ENCODE data around the gene GMFB. TPM values are rescaled to one million over a fixed set of nuclear protein-coding genes. Genes with fewer than 3 reads are reported as not detected.

The GMFB gene
- total and polyA plus RNA-seq, 8 donors, result 4.1 to 101 (median 29.2) TPM

DNA sequence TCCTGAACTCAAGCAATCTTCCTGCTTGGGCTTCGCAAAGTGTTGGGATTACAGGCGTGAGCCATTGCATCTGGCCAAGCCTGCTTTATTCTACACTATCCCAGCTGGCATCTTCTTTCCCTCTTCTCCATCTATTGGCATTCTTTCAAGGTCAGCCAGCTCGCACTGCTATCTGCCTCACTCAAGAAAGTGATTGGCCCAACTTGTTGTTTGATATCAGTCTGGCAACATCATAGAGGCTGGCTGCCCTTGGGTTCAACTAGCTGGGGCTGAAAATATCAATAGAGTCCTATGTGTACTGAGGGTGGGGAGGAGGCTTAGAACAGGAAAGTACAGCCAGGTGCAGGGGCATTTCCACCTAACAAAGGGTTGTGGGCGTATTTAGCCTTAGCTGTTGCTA, 17.1 kb downstream of the GMFB start:
- Histone ChIP-seq H3K27me3 (no peaks in the 10 kb centered on the region), H3K27ac (no peak overlapping the region), H3K36me3 (peaks cover 0 to 17% (median 7%) of the 10 kb centered on the region in 4 donors), H3K4me3 (no peak overlapping the region), H3K4me1 (peaks cover 16 to 66% (median 34%) of the 10 kb centered on the region in 4 donors), H3K9me3 (peaks cover 0 to 11% (median 6%) of the 10 kb centered on the region in 4 donors)
- no peak for DNase-seq
- intact Hi-C loops (cut with DNase I; ENCODE audit: low total_unique reads), result no loop called here
- WGBS, 5 donors, result 48 to 73% (median 54%) methylated on average over 4 of the region's 4 CpGs
- TF ChIP-seq, protein P1, sequence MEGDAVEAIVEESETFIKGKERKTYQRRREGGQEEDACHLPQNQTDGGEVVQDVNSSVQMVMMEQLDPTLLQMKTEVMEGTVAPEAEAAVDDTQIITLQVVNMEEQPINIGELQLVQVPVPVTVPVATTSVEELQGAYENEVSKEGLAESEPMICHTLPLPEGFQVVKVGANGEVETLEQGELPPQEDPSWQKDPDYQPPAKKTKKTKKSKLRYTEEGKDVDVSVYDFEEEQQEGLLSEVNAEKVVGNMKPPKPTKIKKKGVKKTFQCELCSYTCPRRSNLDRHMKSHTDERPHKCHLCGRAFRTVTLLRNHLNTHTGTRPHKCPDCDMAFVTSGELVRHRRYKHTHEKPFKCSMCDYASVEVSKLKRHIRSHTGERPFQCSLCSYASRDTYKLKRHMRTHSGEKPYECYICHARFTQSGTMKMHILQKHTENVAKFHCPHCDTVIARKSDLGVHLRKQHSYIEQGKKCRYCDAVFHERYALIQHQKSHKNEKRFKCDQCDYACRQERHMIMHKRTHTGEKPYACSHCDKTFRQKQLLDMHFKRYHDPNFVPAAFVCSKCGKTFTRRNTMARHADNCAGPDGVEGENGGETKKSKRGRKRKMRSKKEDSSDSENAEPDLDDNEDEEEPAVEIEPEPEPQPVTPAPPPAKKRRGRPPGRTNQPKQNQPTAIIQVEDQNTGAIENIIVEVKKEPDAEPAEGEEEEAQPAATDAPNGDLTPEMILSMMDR (IDR thresholded peaks at IDR 0.05), result no peak
- TF ChIP-seq POLR2A (IDR thresholded peaks at IDR 0.05), result no peak
- TF ChIP-seq POLR2AphosphoS5 (IDR thresholded peaks at IDR 0.05), result no peak
- TF ChIP-seq EP300 (IDR thresholded peaks at IDR 0.05), result no peak

DNA sequence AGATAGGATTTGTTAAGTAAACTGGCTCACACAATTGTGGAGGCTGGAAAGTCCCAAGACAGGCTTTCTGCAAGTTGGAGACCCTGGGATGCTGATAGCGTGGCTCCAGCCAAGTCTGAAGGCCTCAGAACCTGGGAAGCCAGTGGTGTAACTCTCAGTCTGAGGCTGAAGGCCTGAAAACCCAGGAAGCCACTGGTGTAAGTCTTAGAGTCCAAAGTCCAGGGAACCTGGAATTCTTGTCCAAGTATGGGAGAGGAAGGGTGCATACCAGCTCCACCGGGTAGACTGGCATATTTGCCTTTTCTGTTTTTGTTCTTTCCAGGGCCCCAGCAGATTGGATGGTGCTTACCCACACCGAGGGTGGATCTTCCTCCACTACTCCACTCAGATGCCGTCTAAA, 18.1 kb downstream of the GMFB start:
- Histone ChIP-seq H3K4me3 (no peak overlapping the region), H3K9me3 (peaks cover 0 to 11% (median 6%) of the 10 kb centered on the region in 4 donors), H3K27ac (no peak overlapping the region), H3K27me3 (no peaks in the 10 kb centered on the region), H3K36me3 (peaks cover 0 to 17% (median 6%) of the 10 kb centered on the region in 4 donors), H3K4me1 (peaks cover 16 to 56% (median 32%) of the 10 kb centered on the region in 4 donors)
- peak; percentile 49 to 69 for DNase-seq
- WGBS, 5 donors, result 35 to 63% (median 46%) methylated on average over 4 of the region's 4 CpGs
- TF ChIP-seq POLR2A (IDR thresholded peaks at IDR 0.05), result no peak
- peak in 1 of 3 donors; percentile 54 for TF ChIP-seq POLR2AphosphoS5 (IDR thresholded peaks at IDR 0.05)
- intact Hi-C loops (cut with DNase I; ENCODE audit: low total_unique reads), result no loop called here

DNA sequence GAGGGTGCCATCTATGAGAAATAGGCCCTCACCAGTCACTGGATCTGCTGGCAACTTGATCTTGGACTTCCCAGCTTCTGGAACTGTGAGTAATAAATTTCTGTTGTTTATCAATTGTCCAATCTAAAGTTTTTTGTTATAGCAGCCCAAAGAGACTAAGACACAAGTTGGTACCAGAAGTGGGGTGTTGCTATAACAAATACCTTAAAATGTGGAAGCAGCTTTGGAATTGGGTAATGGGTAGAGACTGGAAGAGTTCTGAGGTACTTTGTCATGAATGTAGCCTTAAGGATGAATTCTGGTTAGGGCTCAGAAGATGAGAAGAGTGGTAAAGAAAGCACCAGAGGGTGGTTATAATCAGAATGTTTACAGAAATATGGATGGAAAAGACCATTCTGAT, 21.5 kb downstream of the GMFB start:
- intact Hi-C loops (cut with DNase I; ENCODE audit: low total_unique reads), result no loop called here
- no peak for TF ChIP-seq POLR2AphosphoS5 (IDR thresholded peaks at IDR 0.05)
- peaks cover 0 to under 1% (median 0%) of the 10 kb centered on the region in 4 donors for H3K36me3 ChIP-seq

DNA sequence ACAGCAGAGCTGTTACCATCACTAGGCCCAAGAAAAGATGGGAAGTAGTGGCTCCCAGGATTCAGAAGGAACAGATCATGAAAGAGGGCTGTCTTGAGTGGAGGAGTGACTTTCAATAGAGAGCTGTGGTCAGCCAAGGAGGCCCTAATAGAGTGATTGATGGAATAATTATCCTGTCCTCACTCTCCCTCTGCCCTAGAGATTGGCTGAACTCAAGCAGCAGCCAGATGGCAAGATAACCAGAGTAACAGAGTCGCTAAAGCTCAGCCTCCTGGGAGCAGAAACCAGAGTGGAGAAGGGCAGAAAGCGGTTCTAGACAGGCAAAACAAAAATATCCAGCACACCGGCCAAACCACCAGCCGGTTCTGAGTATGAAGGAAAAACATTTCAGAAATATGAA, 23.1 kb downstream of the GMFB start:
- no peak for DNase-seq
- peaks cover 0 to 11% (median 6%) of the 10 kb centered on the region in 4 donors for H3K9me3 ChIP-seq
- no peak overlapping the region for H3K4me3 ChIP-seq
- no peak for TF ChIP-seq POLR2AphosphoS5 (IDR thresholded peaks at IDR 0.05)
- TF ChIP-seq POLR2A (IDR thresholded peaks at IDR 0.05), result no peak
- TF ChIP-seq, protein P1 (IDR thresholded peaks at IDR 0.05), result no peak
- no peak for TF ChIP-seq EP300 (IDR thresholded peaks at IDR 0.05)
- intact Hi-C loops (cut with DNase I; ENCODE audit: low total_unique reads), result no loop called here
- H3K36me3 ChIP-seq, result no peaks in the 10 kb centered on the region
- H3K27me3 ChIP-seq, result peaks cover 0 to 20% (median 3%) of the 10 kb centered on the region in 3 donors
- no peak overlapping the region for H3K27ac ChIP-seq
- H3K4me1 ChIP-seq, result peaks cover 4 to 11% (median 7%) of the 10 kb centered on the region in 4 donors
- 71 to 84% (median 81%) methylated on average over 4 of the region's 4 CpGs for WGBS, 5 donors

More for the DNA sequence above, 21.5 kb downstream of the GMFB start:
- DNase-seq, result no peak
- Histone ChIP-seq H3K27ac (no peak overlapping the region), H3K9me3 (peaks cover 0 to 11% (median 6%) of the 10 kb centered on the region in 4 donors), H3K4me3 (no peak overlapping the region), H3K4me1 (peaks cover 16 to 27% (median 19%) of the 10 kb centered on the region in 4 donors), H3K27me3 (peaks cover 0 to 9% (median 3%) of the 10 kb centered on the region in 3 donors)

DNA sequence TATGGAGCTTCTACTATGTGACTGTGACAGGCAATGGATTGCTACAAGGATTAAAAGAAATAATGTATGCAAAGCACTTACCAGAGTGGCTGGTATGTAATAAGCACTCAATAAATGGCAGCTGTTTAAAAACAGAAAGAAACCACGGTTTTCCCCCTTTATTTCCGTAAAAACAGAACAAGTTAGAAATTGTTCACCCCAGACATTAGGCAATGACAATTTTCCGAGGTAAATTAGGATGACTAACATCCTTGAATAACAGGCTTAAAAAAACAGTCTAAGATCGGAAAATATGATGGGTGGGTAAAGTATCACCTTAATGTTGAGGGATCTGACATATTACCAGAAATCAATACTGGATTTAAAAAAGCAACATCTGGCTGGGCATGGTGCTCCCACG, 26.7 kb downstream of the GMFB start:
- H3K4me1 ChIP-seq, result peaks cover 0 to 6% (median 2%) of the 10 kb centered on the region in 4 donors
- 73 to 88% (median 81%) methylated on average over 5 of the region's 5 CpGs for WGBS, 5 donors
- no peak for DNase-seq
- peaks cover 0 to 27% (median 5%) of the 10 kb centered on the region in 3 donors for H3K27me3 ChIP-seq
- TF ChIP-seq EP300 (IDR thresholded peaks at IDR 0.05), result no peak
- TF ChIP-seq, protein P1 (IDR thresholded peaks at IDR 0.05), result no peak
- no peak for TF ChIP-seq POLR2AphosphoS5 (IDR thresholded peaks at IDR 0.05)
- no peak for TF ChIP-seq POLR2A (IDR thresholded peaks at IDR 0.05)
- peaks cover 0 to 18% (median 9%) of the 10 kb centered on the region in 4 donors for H3K9me3 ChIP-seq
- H3K27ac ChIP-seq, result no peak overlapping the region
- no peaks in the 10 kb centered on the region for H3K36me3 ChIP-seq
- no peak overlapping the region for H3K4me3 ChIP-seq
- intact Hi-C loops (cut with DNase I; ENCODE audit: low total_unique reads), result no loop called here

Data from stomach (tissue), 9 donors.